Esophagus muscularis mucosa (tissue), 4 donors: ENCODE results near the gene CTSW. TPM values are rescaled to one million over a fixed set of nuclear protein-coding genes. Genes with fewer than 3 reads are reported as not detected.
A peak's percentile ranks its signal among the peaks of the same experiment; 100 is the strongest.

Experiments
- DNase-seq: peaks from one replicate; pipeline ENCODE4 v3.0.0-alpha.2; 2017; ENCODE audit errors: extremely low spot score
- H3K27ac ChIP-seq, 4 donors: fragments of 200-600 bp; sonication (generic); replicated peaks in 1 of 4; 1 replicate in 3 of 4; 2 replicates in 1 of 4; pipeline ENCODE4 v1.5.1; 2016 to 2019; ENCODE audit warnings: mild to moderate bottlenecking in 1 of 4
- H3K27me3 ChIP-seq, 4 donors: fragments of 200-600 bp; sonication (generic); one replicate each; pipeline versions ENCODE4 v1.5.1 to v1.6.0; 2016 to 2019
- H3K36me3 ChIP-seq, 4 donors: fragments of 200-600 bp; sonication (generic); one replicate each; pipeline ENCODE4 v1.5.1; 2016 to 2019
- H3K4me1 ChIP-seq, 4 donors: fragments of 200-600 bp; sonication (generic); one replicate each; pipeline ENCODE4 v1.5.1; 2016 to 2019
- H3K4me3 ChIP-seq, 4 donors: fragments of 200-600 bp; sonication (generic); 1 replicate in 2 of 4; 2 replicates in 2 of 4; pipeline ENCODE4 v1.5.1; 2016 to 2019; ENCODE audit warnings: mild to moderate bottlenecking in 4 of 4, moderate library complexity in 1 of 4
- H3K9me3 ChIP-seq, 4 donors: fragments of 200-600 bp; sonication (generic); 1 replicate in 3 of 4; 2 replicates in 1 of 4; pipeline ENCODE4 v1.5.1; 2016 to 2019
- EP300 ChIP-seq: sonication (generic); formaldehyde crosslinking; IDR thresholded peaks from one replicate; pipeline ENCODE4 v1.6.1; 2017; ENCODE audit warnings: antibody characterized with exemption
- POLR2A ChIP-seq: fragments of 450-650 bp; IDR thresholded peaks from one replicate; pipeline ENCODE4 v1.6.1; 2017; ENCODE audit warnings: antibody characterized with exemption, moderate library complexity, mild to moderate bottlenecking, low read depth
- POLR2AphosphoS5 ChIP-seq, 2 donors: sonication (generic); formaldehyde crosslinking; IDR thresholded peaks; one replicate each; pipeline ENCODE4 v1.6.1; 2017; ENCODE audit warnings: antibody characterized with exemption in 2 of 2
- WGBS: methylation state at CpG from one replicate; pipeline ENCODE4 v1.1.5; 2018; 5-methylcytosine and 5-hydroxymethylcytosine counted together
- intact Hi-C: fragments of 100-400 bp; cut with DNase I; formaldehyde crosslinking; loops from one replicate; pipeline ENCODE4 v1.15.1; 2023
- total RNA-seq, 4 donors: library from RNA; depleted of rRNA; stranded (reverse); fragments of >200 nt; gene quantifications; one replicate each; pipeline versions ENCODE4 v1.1.0 to v1.2.1, GENCODE V29; 2016
- TF ChIP-seq, protein P1 (sequence below), 3 experiments: fragments of 200-600 bp in 2 of 3; fragments of 450-650 bp in 1 of 3; sonication (generic) in 2 of 3; IDR thresholded peaks; one replicate each; pipeline ENCODE4 v1.5.1; 2017 to 2019; ENCODE audit warnings: antibody characterized with exemption in 3 of 3, mild to moderate bottlenecking in 2 of 3, moderate library complexity in 1 of 3

Gene CTSW
- total RNA-seq, 4 donors from 2014 or later, result 0.83 to 2.7 (median 1.5) TPM

DNA sequence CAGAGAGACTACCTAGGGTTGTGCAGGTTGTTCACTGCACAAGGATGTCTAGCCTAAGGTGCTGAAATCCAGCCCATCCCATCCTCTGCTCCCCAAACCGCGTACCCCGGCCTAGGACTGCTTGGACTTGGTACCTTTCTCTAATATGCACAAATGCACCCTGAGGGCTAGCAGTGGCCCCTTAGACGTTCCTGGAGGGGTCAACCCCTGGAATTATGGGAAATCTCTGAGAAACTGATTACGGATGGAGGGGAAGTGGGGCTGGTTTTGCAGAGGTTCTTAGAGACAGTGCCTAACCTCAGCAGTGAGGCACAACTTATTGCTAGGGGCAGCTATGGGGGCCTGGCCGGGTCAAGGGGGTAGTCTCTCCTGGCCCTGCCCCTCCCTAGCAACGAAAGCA, 36.8 kb downstream of the CTSW start:
- H3K4me1 ChIP-seq, result peaks cover 57 to 77% (median 70%) of the 10 kb centered on the region in 4 donors
- TF ChIP-seq, protein P1, sequence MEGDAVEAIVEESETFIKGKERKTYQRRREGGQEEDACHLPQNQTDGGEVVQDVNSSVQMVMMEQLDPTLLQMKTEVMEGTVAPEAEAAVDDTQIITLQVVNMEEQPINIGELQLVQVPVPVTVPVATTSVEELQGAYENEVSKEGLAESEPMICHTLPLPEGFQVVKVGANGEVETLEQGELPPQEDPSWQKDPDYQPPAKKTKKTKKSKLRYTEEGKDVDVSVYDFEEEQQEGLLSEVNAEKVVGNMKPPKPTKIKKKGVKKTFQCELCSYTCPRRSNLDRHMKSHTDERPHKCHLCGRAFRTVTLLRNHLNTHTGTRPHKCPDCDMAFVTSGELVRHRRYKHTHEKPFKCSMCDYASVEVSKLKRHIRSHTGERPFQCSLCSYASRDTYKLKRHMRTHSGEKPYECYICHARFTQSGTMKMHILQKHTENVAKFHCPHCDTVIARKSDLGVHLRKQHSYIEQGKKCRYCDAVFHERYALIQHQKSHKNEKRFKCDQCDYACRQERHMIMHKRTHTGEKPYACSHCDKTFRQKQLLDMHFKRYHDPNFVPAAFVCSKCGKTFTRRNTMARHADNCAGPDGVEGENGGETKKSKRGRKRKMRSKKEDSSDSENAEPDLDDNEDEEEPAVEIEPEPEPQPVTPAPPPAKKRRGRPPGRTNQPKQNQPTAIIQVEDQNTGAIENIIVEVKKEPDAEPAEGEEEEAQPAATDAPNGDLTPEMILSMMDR (IDR thresholded peaks at IDR 0.05), result no peak
- TF ChIP-seq EP300, result no peak
- no peak for TF ChIP-seq POLR2AphosphoS5 (IDR thresholded peaks at IDR 0.05)
- TF ChIP-seq POLR2A, result no peak
- intact Hi-C loops, result no loop called here
- peak overlapping the region; percentile 91 to 99 (median 94) for H3K27ac ChIP-seq
- peaks cover 0 to 16% (median 7%) of the 10 kb centered on the region in 4 donors for H3K36me3 ChIP-seq
- no peaks in the 10 kb centered on the region for H3K9me3 ChIP-seq
- 68% methylated on average over 7 of the region's 7 CpGs for WGBS
- H3K4me3 ChIP-seq, result peak overlapping the region in 1 of 4 donors; percentile 19
- no peaks in the 10 kb centered on the region for H3K27me3 ChIP-seq
- DNase-seq, result no peak

DNA sequence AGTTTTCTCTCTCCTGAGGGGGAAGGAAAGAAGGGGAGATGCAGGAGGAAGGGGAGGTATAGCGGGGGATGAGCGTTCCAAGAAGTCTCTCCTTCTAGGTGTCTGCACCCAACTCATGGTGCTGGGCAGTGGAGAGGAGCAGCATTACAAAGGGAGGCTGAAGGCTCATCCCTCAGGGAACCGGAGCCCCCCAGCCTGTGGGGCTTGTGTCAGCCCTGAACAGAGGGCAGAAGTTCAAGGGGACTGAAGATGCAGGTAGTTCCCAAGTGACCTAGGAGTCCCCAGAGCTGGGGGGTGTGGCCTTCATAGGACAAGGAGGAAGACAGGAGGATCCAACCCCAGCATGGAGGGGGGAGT, 37.4 kb downstream of the CTSW start:
- 84% methylated on average over 3 of the region's 3 CpGs for WGBS
- peak overlapping the region; percentile 68 to 99 (median 88) for H3K4me3 ChIP-seq
- no peak for DNase-seq
- peak overlapping the region; percentile 91 to 99 (median 94) for H3K27ac ChIP-seq
- no peaks in the 10 kb centered on the region for H3K9me3 ChIP-seq
- H3K4me1 ChIP-seq, result peaks cover 50 to 72% (median 65%) of the 10 kb centered on the region in 4 donors
- TF ChIP-seq POLR2A, result no peak
- TF ChIP-seq, protein P1 (IDR thresholded peaks at IDR 0.05), result no peak
- no peak for TF ChIP-seq EP300
- TF ChIP-seq POLR2AphosphoS5 (IDR thresholded peaks at IDR 0.05), result no peak
- no peaks in the 10 kb centered on the region for H3K27me3 ChIP-seq
- intact Hi-C loops, result no loop called here
- peaks cover 0 to 22% (median 14%) of the 10 kb centered on the region in 4 donors for H3K36me3 ChIP-seq

- TF ChIP-seq EP300, result no peak
- TF ChIP-seq, protein P1 (IDR thresholded peaks at IDR 0.05), result no peak
- TF ChIP-seq POLR2AphosphoS5 (IDR thresholded peaks at IDR 0.05), result no peak
- no peak for TF ChIP-seq POLR2A
- intact Hi-C loops, result loop anchor here (1.0 kb wide), 1 partner anchor 29 kb away; the partner anchor contains the start of gene FIBP
- peak overlapping the region; percentile 68 to 99 (median 88) for H3K4me3 ChIP-seq
- H3K4me1 ChIP-seq, result peaks cover 49 to 67% (median 62%) of the 10 kb centered on the region in 4 donors
- peaks cover 1 to 28% (median 19%) of the 10 kb centered on the region in 4 donors for H3K36me3 ChIP-seq
- peak overlapping the region; percentile 91 to 99 (median 94) for H3K27ac ChIP-seq
- 78% methylated on average over 14 of the region's 35 CpGs for WGBS
- H3K9me3 ChIP-seq, result no peaks in the 10 kb centered on the region
- no peak for DNase-seq
- H3K27me3 ChIP-seq, result no peaks in the 10 kb centered on the region
These were observed 38.0 kb downstream of the CTSW start for GRCh38 chr11:65917434-65918210.

GRCh38 chr11:65918211-65919140, 38.8 kb downstream of the CTSW start, which contains the start of gene C11orf68:
C11orf68 (minus strand) TSS chr11:65919062; CDS start chr11:65919031, 31 bp downstream.
- TF ChIP-seq POLR2AphosphoS5 (IDR thresholded peaks at IDR 0.05), result peak; percentile 50 to 74
- no peak for TF ChIP-seq POLR2A
- intact Hi-C loops, result loop anchor here (1.0 kb wide), 1 partner anchor 30 kb away; the partner anchor contains the start of gene FIBP
- H3K4me1 ChIP-seq, result peaks cover 49 to 67% (median 58%) of the 10 kb centered on the region in 4 donors

More at GRCh38 chr11:65918211-65919140, 38.8 kb downstream of the CTSW start, which contains the start of gene C11orf68:
- no peaks in the 10 kb centered on the region for H3K9me3 ChIP-seq
- WGBS, result 16% methylated on average over 20 of the region's 77 CpGs
- H3K27ac ChIP-seq, result peak within 1 kb of the TSS; percentile 91 to 99 (median 96)
- DNase-seq, result no peak
- H3K4me3 ChIP-seq, result peak within 1 kb of the TSS; percentile 68 to 99 (median 88)
- peaks cover 7 to 36% (median 27%) of the 10 kb centered on the region in 4 donors for H3K36me3 ChIP-seq
- no peaks in the 10 kb centered on the region for H3K27me3 ChIP-seq
